GM19463 (cell line): Measurements from ENCODE around the gene OIP5.
"Not testable (repeated sequence)": the region's sequence is repeated elsewhere in the genome, so short reads cannot be mapped to it uniquely, and the experiment has no call there.

Experiments used
- ATAC-seq: cut with Tn5 transposase; IDR thresholded peaks from one replicate; pipeline ENCODE4 v1.9.1; 2021; ENCODE audit warnings: mild to moderate bottlenecking, moderate library complexity; ENCODE audit not compliant: unreplicated experiment

The OIP5 gene

DNA sequence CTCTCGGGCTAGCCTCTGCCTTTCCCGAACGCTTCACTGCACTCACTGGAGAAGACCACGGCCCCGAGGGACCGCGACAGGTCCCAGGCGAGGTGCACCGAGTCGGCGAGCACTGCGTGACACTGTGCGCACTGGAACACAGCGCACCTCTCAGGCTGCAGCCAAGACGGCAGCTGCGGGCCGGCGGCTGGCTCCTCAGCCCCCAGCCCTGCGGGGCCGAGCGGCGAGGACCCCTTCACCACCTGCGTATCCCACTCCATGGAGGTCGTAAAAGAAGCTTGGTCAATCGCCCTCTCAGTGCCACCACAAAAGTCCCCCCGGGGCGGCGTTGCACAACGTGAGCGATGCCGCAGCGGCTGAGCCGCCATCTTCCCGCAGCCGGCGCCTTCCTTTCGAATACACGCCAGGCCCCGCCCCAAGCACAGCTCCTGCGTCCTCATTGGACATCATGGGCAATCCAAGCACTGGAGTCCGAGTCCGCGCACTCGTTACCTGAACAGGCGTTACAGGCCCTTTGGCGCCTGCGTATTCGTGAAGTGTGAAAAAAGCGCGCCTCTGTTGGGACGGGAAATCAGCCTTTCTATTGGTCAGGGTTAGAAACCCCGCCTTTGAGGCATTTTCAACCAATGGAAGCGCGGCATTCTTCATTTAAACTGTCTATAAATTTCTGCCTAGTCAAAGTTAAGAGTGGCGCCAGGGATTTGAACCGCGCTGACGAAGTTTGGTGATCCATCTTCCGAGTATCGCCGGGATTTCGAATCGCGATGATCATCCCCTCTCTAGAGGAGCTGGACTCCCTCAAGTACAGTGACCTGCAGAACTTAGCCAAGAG is at the start of gene OIP5, which contains the start of gene NUSAP1:
Gene OIP5, minus strand, starts transcription at position 398 of the 832 bp plus-strand sequence. Its CDS starts 30 bp downstream, at position 368.
Gene NUSAP1, plus strand, starts transcription at position 688 of the 832 bp plus-strand sequence. Its CDS starts 77 bp downstream, at position 765.
- ATAC-seq: peak; percentile 89

DNA sequence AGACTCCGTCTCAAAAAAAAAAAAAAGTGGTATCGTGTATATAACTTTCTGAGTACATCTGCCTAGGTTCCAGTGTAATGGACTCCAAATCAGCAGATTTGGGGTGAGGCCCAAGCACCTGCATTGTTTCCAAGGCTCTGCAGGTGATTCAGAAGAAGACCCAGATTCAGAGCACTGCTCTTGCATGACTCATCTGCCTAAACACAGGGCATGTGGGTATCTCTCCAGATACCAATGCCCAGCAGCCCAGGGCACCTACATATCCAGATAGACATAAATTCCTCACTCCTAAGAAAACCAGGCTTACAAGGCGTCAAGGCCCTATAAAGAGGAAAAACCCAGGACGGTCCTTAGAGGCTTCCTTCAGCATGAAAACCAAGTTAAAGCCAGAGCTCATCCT is 45.6 kb upstream of the OIP5 start:
- no peak for ATAC-seq

DNA sequence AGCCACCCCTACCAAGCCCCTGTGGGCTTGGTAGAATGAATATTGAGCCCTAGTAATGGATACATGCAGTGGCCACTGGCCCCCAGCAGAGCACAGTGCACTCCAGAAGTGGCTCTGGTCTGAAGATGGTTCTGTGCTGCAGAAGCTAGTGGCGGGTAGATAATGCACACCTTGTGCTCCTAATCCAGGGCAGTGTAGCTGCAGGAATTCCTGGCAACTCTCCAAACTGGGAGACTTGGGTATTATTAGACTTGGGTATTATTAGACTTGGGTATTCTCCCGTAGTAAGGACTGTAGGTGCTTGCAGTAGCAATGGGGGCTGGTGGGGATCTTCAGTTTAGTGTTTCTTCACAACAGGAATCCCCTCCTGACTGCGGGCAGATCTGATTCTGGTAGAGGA is 35.0 kb upstream of the OIP5 start:
- ATAC-seq: no peak

DNA sequence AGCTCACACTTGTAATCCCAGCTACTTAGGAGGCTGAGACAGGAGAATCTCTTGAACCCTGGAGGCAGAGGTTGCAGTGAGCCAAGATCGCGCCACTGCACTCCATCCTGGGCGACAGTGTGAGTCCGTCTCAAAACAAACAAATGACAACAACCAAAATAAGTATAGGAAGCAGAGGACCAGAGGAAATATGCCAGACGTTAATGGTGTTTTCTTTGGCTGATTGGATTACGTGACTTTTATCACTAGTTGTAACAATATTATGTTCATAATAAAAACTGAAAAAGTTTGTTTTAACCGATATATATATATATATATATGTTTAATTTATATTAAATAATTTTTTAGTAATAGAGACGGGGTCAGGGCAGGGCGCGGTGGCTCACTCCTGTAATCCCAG is 22.0 kb upstream of the OIP5 start:
- ATAC-seq: no peak

DNA sequence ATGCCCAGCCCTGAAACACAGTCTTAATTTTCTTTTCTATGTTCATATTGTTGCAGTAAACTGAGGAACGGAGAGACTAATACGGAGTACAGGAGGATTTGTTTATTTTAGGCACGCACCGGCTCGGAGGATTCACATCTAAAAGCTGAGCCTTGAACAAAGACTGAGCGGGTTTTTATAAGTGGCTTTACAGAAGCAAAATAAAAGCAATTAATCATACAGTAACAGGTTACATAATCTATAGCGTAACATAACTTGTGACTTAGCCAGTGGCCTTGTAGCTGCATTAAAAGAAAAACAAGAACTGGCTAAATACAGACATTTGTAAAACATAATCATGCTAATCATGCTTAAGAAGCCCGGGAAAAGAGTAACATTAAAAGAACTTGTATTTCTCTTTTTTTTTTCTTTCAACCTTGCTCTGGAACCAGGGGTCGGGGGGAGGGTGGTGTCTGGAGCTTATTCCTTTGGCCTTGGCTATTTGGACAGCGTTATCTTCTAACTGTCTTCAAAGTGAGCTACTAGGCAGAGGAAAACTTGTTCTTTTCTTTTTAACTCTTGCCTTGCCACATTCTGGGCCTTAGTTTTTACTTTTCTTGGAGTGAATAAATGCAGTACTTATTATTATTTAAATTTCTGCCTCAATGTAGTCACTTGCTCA is 17.8 kb upstream of the OIP5 start:
- no peak for ATAC-seq

DNA sequence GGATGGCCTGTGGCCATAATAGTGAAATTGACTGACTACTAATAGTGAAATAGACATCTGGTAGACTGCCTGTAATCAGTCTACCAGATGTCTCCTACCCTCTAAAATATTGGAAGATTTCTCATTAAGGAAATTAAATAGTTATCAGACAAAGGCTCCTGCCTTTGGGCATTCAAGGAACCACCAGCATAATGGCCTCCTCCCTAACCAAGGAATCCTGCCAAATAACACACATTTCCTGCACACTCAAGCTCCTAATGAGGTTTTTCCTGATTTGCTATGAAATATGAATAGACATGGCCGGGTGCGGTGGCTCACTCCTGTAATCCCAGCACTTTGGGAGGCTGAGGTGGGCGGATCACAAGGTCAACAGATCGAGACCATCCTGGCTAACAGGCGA is 14.8 kb upstream of the OIP5 start:
- ATAC-seq: no peak

DNA sequence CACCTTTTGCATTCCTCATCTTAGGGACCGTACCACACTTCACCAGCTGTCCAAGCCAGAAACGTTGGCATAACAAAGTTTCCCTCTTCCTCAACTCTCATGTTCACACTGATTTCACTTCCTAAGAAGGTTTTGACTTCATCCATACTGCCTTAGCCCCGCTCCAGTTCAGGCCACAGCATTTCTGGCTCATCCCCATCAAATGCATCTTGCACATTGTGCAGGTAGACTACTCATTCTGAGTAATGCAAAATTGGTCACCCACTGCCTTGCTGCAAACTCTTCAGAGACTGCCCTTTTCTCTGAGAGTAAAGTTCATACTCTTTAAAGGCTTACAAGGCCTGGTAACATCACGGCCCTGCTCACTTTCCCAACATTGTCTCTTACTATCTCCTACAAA is 9.1 kb upstream of the OIP5 start:
- no peak for ATAC-seq

DNA sequence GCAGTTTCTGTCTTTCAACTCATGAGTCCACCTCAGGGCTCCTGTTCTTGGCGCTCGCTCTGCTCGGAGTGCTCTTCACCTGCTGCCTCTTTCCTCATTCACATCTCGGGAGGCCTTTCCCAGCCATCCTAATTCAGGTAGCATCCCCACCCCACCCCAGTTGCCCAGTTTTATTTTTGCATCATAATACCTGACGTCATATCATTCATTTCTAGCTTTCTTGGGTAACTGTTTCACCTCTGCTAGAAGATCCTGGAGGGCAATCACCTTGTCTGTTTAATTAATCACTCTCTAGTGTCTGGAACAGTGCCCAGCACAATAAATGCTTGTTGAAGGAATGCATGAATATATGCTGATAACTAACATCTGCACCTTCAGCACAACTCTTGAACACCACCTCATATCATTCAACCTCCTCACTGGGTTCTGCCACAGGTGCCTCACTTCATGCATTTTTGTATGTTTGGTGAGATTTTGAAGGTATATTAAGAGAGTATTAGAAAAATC is 7.9 kb upstream of the OIP5 start:
- ATAC-seq: no peak

DNA sequence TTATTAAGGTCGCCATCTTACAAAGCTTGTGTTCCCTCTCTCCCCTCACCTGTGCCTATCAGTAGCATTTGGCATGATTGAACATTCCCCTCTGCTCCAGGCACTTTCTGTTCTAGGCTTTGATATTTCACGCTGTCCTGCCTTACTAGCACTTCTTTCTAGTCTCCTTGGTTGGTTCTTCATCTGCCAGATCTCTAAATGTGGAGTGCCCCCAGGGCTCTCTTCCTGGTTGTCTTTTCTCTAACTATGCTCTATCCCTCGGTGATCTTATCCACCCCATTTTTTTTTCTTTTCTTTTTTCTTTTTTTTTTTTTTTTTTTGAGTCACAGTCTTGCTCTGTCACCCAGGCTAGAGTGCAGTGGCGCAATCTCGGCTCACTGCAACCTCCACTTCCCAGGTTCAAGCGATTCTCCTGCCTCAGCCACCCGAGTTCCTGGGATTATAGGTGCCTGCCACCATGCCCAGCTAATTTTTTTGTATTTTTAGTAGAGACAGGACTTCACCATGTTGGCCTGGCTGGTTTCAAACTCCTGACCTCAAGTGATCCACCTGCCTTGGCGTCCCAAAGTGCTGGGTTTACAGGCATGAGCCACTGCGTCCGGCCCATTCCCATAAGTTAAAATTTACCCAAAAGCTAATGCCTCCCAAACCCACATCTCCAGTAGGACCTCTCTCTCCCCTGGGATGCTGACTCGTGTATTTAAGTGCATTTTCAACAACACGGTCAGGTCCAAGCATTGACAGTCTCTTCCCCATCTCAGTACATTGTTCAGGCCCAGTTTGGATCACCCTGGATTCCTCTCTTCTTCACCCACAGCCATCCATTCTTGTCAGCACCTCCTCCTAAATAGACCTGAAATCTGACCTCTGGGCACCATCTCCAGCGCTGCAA is 5.5 kb upstream of the OIP5 start:
- no peak for ATAC-seq

DNA sequence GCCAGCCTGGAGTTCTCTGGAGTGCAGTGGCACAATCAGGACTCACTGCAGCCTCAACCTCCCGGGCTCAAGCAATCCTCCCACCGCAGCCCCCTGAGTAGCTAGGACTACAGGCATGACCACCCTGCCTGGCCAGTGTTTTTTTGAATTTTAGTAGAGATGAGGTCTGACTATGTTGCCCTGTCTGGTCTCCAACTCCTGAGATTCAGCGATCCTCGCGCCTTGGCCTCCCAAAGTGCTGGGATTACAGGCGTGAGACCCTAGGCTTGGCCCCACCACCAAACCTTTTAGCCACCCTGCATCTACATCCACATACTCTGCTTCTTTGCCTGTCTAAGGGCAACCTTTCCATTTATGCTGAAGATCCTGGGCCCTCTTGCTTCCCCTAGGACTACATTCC is 4.7 kb upstream of the OIP5 start:
- ATAC-seq: no peak

DNA sequence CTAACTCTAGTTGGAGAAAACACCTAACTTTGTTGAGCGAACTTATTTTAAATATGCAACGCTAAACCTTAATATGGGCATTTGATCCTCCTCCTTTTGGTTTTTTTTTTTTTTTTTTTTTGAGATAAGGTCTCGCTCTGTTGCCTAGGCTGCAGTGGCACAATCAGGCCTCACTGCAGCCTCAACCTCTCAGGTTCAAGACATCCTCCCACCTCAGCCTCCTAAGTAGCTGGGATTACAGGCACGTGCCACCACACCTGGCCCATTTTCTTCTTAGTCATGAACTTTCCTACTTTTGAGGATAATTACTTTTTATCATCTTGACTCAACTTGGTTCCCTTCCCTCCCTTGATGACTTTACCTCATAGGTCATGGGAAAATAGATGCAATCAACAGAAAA is 4.2 kb upstream of the OIP5 start:
- ATAC-seq: no peak

DNA sequence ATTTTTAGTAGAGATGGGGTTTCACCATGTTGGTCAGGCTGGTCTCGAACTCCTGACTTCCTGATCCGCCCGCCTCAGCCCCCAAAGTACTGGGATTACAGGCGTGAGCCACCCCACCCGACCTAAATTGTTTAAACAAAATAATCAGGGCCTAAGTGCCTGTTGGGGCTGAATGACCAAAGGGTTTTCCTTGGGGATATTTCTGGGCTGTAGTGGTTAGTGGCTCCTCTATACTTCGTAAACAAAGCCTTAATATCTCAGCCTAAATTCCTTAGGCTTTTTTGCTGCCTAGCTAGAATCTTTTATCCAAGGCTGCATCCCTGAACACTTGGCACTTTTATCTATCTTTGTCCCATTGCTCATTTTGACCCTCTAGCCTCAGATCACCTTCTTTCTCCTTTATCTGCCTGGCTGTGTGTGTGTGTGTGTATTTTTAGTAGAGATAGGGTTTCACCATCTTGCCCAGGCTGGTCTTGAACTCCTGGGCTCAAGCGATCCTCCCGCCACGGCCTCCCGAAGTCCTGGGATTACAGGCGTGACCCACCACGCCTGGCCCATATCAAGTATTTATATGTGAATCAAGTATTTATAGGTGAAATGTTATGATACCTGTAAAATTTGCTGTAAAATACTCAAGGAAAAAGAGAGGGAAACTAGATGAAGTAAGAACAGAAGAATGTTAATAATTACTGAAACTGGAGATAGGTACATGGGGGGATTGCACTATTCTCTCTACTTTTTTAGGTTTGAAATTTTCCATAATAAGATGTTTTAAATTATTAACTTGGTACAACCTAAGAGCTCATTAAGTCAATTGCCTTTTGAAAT is 2.1 kb upstream of the OIP5 start:
- ATAC-seq: no peak

DNA sequence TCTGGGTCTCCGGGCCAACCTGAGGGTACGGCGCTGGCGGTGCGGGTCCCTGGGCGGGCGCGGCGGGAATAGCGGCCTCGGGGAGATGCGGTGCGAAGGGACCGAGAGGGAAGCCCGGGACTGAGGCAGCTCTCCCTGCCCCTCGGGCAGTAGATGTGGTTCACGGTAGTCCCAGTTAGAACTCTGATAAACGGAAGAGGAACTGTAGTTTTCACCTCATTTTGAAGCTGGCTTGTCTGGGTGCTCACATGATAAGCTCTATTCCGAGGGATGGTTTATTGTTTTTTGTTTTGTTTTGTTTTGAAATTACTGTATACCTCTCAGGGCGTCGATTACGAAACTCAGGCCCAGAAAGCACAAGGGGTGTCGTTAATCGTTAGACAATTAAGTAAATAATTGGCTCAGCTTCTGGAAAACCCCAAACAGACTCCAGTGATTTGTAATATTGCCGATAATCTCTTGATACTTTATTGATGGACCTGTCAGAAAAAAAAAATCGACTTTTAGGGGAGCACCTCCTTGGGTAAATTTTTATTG is 703 bp upstream of the OIP5 start:
- ATAC-seq: peak; percentile 14

DNA sequence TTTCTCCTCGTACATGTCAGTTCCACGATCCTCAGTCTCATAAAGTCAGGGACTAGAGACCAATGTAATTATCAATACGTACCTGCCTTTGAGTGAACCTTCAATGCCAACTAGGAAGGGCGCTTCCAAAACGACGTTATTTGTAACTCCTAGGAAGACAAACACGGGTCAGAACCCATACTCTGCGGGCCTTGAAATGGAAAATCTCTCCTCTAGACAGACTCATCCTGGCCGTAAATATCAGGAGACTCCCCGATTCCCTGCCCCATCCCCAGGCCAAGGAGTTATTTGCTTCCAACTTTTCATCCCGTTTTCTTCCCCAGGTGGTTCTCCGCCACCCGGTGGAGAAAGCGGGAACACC is 578 bp downstream of the OIP5 start:
- ATAC-seq: no peak

DNA sequence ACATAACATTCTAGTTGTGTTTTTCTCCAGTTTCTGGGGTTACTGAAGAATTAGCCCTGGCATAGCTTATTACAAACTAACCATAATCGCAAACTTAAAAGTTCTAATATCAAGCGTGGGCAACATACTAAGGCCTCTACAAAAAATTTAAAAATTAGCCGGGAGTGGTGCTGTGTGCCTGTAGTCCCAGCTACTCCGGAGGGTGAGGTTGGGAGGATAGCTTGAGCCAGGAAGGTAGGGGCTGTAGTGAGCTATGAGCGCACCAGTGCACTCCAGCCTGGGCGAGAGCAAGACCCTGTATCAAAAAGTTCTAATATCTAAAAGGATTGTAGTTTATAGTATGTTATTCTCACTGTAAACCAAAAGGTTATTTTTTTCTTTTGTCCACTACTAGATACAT is 1.1 kb downstream of the OIP5 start:
- no peak for ATAC-seq

DNA sequence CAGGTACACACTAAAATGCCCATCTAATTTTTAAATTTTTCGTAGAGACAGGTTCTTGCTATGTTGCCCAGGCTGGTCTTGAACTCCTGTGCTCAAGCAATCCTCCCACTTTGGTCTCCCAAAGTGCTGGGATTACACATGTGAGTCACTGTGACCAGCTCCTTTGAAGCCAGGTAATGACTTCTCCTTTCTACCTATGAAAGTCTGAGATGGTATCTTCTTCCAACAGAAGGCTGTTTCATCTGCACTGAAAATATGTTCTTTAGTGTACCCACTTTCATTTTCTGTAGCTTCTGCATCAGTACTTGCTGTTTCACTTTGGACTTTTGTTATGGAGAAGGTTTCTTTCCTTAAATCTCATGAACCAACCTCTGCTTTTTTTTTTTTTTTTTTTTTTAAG is 8.8 kb downstream of the OIP5 start:
- no peak for ATAC-seq

DNA sequence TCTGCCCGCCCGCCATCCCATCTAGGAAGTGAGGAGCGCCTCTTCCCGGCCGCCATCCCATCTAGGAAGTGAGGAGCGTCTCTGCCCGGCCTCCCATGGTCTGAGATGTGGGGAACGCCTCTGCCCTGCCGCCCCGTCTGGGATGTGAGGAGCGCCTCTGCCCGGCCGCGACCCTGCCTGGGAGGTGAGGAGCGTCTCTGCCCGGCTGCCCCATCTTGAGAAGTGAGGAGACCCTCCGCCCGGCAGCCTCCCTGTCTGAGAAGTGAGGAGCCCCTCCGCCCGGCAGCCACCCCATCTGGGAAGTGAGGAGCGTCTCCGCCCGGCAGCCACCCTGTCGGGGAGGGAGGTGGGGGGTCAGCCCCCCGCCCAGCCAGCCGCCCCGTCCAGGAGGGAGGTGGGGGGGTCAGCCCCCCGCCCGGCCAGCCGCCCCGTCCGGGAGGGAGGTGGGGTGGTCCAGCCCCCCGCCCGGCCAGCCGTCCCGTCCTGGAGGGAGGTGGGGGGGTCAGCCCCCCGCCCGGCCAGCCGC is 11.5 kb downstream of the OIP5 start:
- ATAC-seq: not testable (repeated sequence)

DNA sequence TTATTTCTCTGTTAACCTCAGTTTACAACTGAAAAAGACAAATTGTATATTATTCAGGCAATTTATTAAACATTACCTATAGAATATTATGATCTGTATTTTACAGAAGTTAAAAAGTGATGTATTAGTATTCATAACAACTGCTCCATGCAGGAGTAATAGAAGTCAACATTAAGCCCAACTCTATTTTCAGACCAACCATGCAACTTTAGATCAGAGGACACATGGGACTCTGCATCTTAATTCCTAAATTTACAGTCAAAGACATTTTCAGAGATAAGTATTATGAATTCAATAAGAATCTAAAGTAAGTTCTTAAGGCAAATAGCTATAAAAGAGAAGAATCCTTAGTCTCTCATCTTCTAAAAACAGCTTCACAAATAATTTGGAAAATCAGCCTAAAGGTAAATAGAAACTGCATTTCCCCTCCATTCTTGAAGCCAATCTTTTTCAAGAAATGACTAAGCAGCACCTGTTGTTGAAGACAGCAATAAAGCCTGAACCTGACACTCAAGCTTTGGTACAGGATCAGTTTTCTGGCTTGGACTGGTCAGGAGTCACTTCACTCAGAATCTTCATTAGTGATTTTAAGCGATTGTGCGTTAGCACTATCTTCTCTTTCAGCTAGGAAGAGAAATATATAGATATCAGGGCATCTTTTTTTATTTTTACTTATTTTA is 23.0 kb downstream of the OIP5 start:
- no peak for ATAC-seq

DNA sequence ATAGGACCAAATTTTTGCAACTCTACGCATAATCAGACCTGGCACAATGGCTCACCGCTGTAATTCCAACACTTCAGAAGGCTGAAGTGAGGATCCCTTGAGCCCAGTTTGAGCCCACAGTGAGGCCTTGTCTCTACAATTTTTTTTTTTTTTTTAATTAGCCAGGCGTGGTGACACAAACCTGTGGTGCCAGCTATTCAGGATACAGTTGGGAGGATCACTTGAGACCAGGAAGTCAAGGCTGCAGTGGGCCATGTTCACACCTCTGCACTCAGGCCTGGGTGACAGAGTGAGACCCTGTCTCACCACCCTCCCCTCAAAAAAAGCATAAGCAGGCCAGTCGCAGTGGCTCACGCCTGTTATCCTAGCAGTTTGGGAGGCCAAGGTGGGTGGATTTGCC is 24.7 kb downstream of the OIP5 start:
- ATAC-seq: no peak
